Activated naive CD4-positive, alpha-beta T cell (primary cell): ENCODE measurements around the gene PRRG1.
"Not testable (repeated sequence)": the region's sequence is repeated elsewhere in the genome, so short reads cannot be mapped to it uniquely, and the experiment has no call there.

ENCODE experiments used
- DNase-seq, 4 experiments: peaks; one replicate each; lab custom pipeline; 2025; lab: John Stamatoyannopoulos, UW

PRRG1 gene

DNA sequence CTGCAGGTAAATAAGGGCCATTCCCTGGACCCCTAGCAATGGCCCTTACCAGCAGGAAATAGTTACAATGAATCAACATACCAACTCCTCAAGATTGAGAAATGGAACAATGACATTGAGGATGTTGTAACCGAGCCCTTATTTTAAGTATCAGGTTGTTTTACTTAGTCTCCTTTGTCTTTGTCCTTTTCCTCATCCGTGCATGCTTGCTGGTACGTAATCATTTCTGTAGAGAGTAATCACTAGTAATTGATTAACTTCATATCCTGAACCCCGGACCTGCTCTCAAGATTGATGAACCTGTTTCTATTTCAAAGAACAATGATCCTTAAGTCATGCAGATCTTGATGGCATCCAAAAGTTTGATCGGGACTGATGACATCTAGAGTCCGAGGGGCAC lies 123.7 kb downstream of the PRRG1 start:
- DNase-seq, result no peak

GRCh38 chrX:37474478-37474877 lies 125.3 kb downstream of the PRRG1 start:
- no peak for DNase-seq

DNA sequence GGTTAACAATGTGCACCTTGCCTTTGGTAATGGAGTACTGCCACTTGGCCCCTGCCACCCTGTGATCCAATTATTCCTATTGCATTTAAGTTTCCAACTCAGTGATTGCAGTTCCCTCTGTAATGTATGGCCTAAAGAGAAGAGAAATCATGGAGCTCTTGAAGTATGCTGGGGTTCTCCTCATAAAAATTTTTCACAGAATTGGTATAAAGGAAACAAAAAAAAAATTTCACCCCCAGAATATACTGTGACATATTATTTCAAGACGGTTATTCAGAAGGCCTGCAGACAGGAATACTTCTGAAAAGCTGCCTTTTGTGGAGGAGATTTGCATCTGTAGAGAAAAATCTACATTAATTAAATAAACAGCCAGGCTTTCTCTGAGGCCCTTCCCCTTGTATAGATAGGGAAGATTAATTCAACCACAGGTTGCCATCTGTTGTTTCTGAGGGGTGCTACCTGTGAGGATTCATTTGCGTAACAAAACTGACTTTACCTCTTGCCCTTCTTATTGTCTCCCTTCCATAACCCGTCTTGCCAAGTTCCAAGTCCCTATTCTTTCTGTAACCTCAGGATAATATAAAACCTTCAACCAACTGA lies 127.5 kb downstream of the PRRG1 start:
- DNase-seq, result no peak

DNA sequence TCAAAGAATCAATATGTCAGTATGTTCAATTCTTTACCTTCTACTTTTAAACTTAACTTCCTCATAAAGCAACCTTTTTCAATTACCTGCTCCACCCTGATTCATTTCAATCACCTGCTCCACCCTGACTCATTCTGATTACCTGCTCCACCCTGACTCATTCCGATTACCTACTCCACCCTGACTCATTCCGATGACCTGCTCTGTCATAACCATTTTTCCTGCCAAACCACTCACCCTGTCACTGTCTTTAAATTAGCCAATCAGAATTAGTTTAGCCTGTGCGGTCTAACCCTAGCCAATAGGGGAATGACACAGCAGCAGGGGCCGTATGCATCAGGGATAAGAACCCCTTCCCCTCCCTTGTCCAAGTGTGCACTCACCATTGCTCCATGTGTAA lies 135.2 kb downstream of the PRRG1 start:
- DNase-seq, result not testable (repeated sequence)

- DNase-seq, result no peak
Measured at GRCh38 chrX:37485429-37485828, 136.3 kb downstream of the PRRG1 start.

DNA sequence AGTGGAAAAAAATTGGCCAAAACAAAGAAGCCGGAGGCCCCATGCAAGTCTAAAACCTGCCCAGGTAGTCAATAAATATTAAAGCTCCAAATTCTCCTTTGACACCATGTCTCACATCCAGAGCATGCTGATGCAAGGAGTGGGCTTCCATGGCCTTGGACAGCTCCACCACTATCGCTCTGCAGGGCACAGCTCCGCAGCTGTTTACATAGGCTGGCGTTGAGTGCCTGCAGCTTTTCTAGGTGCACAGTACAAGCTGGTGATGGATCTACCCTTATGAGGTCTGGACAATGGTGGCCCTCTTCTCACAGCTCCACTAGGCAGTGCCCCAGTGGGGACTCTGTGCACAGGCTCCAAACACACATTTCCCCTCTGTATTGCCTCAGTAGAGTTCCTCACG lies 138.1 kb downstream of the PRRG1 start:
- no peak for DNase-seq

DNA sequence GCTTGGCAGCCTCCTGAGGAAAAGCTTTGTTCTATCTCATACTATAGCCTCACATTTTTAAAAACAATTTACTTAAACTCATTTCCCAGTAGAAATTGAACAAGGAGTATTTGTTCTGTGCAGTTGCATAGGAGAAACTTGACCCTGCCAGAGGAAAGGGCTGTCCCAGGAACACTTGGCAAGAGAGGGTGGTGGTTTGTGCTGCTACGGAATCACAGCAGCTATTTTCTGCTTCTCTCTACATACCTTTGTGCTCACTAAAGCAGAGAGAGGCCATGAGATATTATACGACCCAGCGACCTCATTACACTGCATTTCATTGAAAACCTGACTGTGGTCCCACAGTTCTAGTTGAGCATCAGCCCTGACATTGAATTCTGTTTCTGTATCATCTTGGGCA lies 139.2 kb downstream of the PRRG1 start:
- no peak for DNase-seq

GRCh38 chrX:37491686-37492085 lies 142.5 kb downstream of the PRRG1 start:
- no peak for DNase-seq

DNA sequence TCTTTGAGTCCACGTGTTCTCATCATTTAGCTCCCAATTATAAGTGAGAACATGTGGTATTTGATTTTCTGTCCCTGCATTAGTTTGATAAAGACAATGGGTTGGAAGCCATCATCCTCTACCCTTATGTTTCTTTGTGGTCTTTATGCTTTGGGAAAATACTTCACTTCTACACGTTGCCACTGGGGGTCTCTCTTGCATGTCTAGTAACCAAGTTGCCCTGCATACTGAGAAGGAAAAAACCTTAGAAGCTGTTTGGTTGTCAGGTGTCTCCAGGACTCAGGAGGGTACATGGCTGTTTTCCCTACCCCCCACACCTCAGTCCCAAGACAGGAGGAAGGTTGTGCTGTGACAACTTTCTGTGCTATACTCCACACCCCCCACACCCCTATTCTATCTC lies 146.6 kb downstream of the PRRG1 start:
- DNase-seq, result not testable (repeated sequence)

- not testable (repeated sequence) for DNase-seq
Measured at GRCh38 chrX:37497126-37497525, 148.0 kb downstream of the PRRG1 start.

DNA sequence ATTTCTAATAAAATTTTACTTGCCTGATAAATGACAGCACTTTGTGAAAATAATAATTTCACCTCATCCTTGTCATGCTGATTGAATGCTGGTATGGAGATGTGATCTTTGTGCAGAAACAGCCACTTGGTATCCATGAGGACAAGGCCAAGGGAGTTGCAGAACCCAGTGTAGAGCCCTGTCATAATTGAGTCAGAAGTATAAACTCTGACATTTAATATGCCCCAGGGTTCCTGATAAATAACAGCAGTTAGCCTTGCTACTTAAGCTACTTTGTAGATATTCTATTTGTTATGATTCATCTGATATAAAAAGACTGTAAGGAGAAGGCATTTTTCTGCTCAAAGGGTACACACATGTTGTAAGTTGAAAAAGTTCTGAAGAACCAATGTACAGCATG lies 149.2 kb downstream of the PRRG1 start:
- not testable (repeated sequence) for DNase-seq

DNA sequence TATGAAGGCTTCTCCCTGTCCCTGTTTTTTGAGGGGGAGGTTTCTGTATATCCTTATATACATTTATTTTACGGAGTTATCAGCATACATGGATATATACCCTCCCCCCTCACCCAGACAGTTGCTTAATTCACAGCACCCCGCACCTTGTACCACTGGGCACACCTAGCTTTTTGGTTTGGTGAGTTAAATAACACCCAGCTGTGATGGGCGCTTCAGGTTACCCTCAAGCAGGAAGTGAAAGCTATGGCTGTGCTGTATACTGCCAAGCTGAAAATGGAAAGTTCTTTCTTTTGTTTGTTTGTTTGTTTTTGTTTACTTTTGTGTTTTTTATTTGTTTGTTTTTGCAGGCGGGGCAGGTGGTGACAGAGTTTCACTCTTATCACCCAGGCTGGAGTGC lies 150.5 kb downstream of the PRRG1 start:
- not testable (repeated sequence) for DNase-seq

GRCh38 chrX:37504991-37505390 lies 155.8 kb downstream of the PRRG1 start:
- no peak for DNase-seq
